CD4-positive, alpha-beta memory T cell (primary cell): ENCODE data around the gene ABCA3. TPM values are rescaled to one million over a fixed set of nuclear protein-coding genes. Genes with fewer than 3 reads are reported as not detected.

Experiments used
- CTCF ChIA-PET: fragments of 350-600 bp; sonication (Branson Sonifier 250); formaldehyde crosslinking; loops from one replicate; lab custom pipeline; 2021; ENCODE audit warnings: inconsistent platforms; ENCODE audit not compliant: partially characterized antibody; lab: Charles Lee
- POLR2A ChIA-PET: fragments of 350-600 bp; sonication (Branson Sonifier 250); formaldehyde crosslinking; loops from one replicate; lab custom pipeline; 2021; ENCODE audit not compliant: partially characterized antibody; lab: Charles Lee
- DNase-seq, 5 donors: peaks; one replicate each; pipeline versions ENCODE4 v3.0.0 to v3.0.0-alpha.2; 2020 to 2022; ENCODE audit warnings: mixed read lengths in 1 of 5
- H3K27ac ChIP-seq: one replicate; pipeline ENCODE4 v1.7.0; 2013; ENCODE audit warnings: low read depth, low read length
- H3K27me3 ChIP-seq: 2 replicates; pipeline ENCODE4 v1.7.0; 2013; ENCODE audit warnings: mild to moderate bottlenecking, low read length, moderate library complexity; ENCODE audit not compliant: insufficient read depth
- H3K36me3 ChIP-seq: 2 replicates; pipeline ENCODE4 v1.7.0; 2013; ENCODE audit warnings: mild to moderate bottlenecking, low read length, moderate library complexity; ENCODE audit not compliant: insufficient read depth
- H3K4me1 ChIP-seq: 2 replicates; pipeline ENCODE4 v1.7.0; 2013; ENCODE audit warnings: mild to moderate bottlenecking, low read length, moderate library complexity; ENCODE audit not compliant: insufficient read depth
- H3K4me3 ChIP-seq, 2 donors: one replicate each; pipeline ENCODE4 v1.7.0; 2013; ENCODE audit warnings: low read length in 2 of 2, mild to moderate bottlenecking in 1 of 2
- H3K9me3 ChIP-seq, 2 donors: one replicate each; pipeline ENCODE4 v1.7.0; 2013; ENCODE audit warnings: low read length in 2 of 2, control low read depth in 1 of 2; ENCODE audit not compliant: control insufficient read depth in 1 of 2
- H3K27ac Mint-ChIP-seq, 7 donors: one replicate each; pipeline ENCODE4 v1.8.0; 2020 to 2021; ENCODE audit warnings: mixed read lengths in 7 of 7, mild to moderate bottlenecking in 6 of 7, inconsistent platforms in 3 of 7, moderate library complexity in 3 of 7
- H3K27me3 Mint-ChIP-seq, 2 donors: one replicate each; pipeline ENCODE4 v1.8.0; 2020 to 2021; ENCODE audit warnings: mixed read lengths in 2 of 2
- H3K36me3 Mint-ChIP-seq, 2 donors: one replicate each; pipeline ENCODE4 v1.8.0; 2020 to 2021; ENCODE audit warnings: mixed read lengths in 2 of 2, inconsistent platforms in 1 of 2, mild to moderate bottlenecking in 1 of 2
- H3K4me1 Mint-ChIP-seq, 4 donors: one replicate each; pipeline ENCODE4 v1.8.0; 2020 to 2021; ENCODE audit warnings: mixed read lengths in 4 of 4, mild to moderate bottlenecking in 1 of 4
- H3K4me3 Mint-ChIP-seq, 8 donors: one replicate each; pipeline ENCODE4 v1.8.0; 2020 to 2021; ENCODE audit warnings: mixed read lengths in 8 of 8, mild to moderate bottlenecking in 7 of 8, moderate library complexity in 6 of 8, inconsistent platforms in 3 of 8
- H3K9me3 Mint-ChIP-seq, 8 donors: one replicate each; pipeline ENCODE4 v1.8.0; 2020 to 2021; ENCODE audit warnings: mixed read lengths in 8 of 8, mild to moderate bottlenecking in 5 of 8, inconsistent platforms in 3 of 8, moderate library complexity in 1 of 8
- intact Hi-C: fragments of 100-400 bp; cut with micrococcal nuclease; formaldehyde crosslinking; loops from one replicate; pipeline ENCODE4 v1.15.1; 2023
- polyA plus RNA-seq, 2 donors: library from polyadenylated mRNA; unstranded; fragments of 300-500 nt; fragmentation: Illumina TruSeq; gene quantifications; one replicate each; pipeline ENCODE4 v1.2.3, GENCODE V29; 2021
- total RNA-seq, 2 experiments: library from RNA; stranded (reverse); gene quantifications; one replicate each; pipeline ENCODE4 v1.2.3, GENCODE V29; 2021

Gene ABCA3
- total and polyA plus RNA-seq, 4 experiments from 2014 or later: 1.7 to 12.7 (median 6.5) TPM

DNA sequence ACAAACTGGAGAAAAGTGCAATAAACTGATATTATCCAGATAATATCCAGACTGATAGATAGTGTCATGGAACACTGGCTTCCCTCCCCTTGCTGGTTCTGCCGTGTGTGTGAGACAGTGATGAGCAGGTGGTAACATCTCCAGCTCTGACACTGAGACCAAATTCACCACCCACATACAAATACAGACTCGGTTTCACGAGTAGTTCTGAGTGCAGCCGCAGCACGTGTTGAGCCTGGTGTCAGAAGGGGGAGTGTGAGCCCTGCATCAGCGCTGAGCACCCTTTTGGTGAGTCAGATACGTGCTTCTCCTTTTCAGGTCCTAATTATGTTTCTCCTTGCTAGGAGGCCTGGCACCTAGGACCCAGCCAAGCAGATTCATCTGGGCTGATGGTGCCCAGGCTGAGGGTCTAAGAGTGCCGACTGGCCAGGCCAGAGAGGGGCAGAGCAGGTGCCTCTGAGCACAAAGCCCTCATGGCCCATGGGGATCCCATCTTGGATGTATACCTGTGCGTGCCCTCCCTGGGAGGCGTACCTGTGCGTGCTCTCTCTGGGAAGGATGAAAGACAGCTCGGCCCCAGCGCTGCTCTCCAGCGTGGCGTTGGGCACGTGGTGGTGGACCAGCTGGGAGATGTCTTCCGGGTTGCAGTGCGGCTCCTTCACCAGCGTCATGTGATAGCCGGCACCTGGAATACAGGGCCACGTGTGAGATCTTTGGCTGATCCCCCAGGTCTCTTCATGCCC is 45.3 kb downstream of the ABCA3 start:
- Histone ChIP-seq H3K27ac (no peak overlapping the region), H3K4me1 (no peaks in the 10 kb centered on the region), H3K9me3 (no peaks in the 10 kb centered on the region), H3K27me3 (no peaks in the 10 kb centered on the region), H3K36me3 (no peaks in the 10 kb centered on the region), H3K4me3 (no peak overlapping the region)
- Mint-ChIP-seq H3K27ac (no peak overlapping the region), H3K4me3 (no peak overlapping the region), H3K27me3 (no peaks in the 10 kb centered on the region), H3K36me3 (peaks cover 5% of the 10 kb centered on the region in 2 donors), H3K9me3 (no peaks in the 10 kb centered on the region), H3K4me1 (no peaks in the 10 kb centered on the region)
- intact Hi-C loops: no loop called here
- POLR2A ChIA-PET: no interaction called here
- CTCF ChIA-PET: no interaction called here
- no peak for DNase-seq

- H3K36me3 ChIP-seq: no peaks in the 10 kb centered on the region
- CTCF ChIA-PET: no interaction called here
- no peaks in the 10 kb centered on the region for H3K4me1 ChIP-seq
- Mint-ChIP-seq H3K4me3 (no peak overlapping the region), H3K36me3 (peaks cover 8 to 9% of the 10 kb centered on the region in 2 donors), H3K4me1 (no peaks in the 10 kb centered on the region), H3K27ac (no peak overlapping the region), H3K9me3 (no peaks in the 10 kb centered on the region), H3K27me3 (no peaks in the 10 kb centered on the region)
- no peak overlapping the region for H3K4me3 ChIP-seq
- POLR2A ChIA-PET: no interaction called here
- H3K27ac ChIP-seq: no peak overlapping the region
- intact Hi-C loops: no loop called here
- H3K27me3 ChIP-seq: no peaks in the 10 kb centered on the region
- H3K9me3 ChIP-seq: no peaks in the 10 kb centered on the region
- DNase-seq: no peak
Observed at GRCh38 chr16:2292221-2292620, 48.3 kb downstream of the ABCA3 start.

DNA sequence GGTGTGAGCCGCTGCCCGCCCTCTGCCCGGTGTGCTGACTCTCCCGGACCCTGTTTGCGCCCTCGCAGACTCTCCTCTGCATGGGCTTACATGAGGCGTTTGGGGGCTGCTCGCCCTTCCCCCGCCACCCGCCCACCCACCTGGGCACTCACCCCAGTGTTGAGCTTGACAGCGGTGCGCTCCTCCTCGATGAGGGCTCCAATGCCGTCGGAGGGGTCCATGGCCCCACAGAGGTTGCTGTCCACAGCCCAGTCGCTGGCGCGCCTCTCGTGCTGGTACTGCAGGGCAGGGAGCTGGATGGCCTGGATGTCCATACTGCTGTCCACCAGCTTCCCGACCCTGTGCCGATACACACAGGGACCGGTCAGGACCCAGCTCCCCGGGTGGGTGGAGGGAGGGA is 51.2 kb downstream of the ABCA3 start:
- Histone ChIP-seq H3K27ac (no peak overlapping the region), H3K4me1 (no peaks in the 10 kb centered on the region), H3K36me3 (no peaks in the 10 kb centered on the region), H3K27me3 (no peaks in the 10 kb centered on the region), H3K9me3 (no peaks in the 10 kb centered on the region), H3K4me3 (no peak overlapping the region)
- intact Hi-C loops: no loop called here
- H3K36me3 Mint-ChIP-seq: peaks cover 8 to 9% of the 10 kb centered on the region in 2 donors
- no peak for DNase-seq
- CTCF ChIA-PET: interaction anchor here (0.6 to 1.2 kb wide), 3 partner anchors 10 to 94 kb away, joined by 3 to 4 read pairs (median 3); no protein-coding TSS in a partner anchor
- no peaks in the 10 kb centered on the region for H3K9me3 Mint-ChIP-seq
- POLR2A ChIA-PET: no interaction called here
- no peaks in the 10 kb centered on the region for H3K4me1 Mint-ChIP-seq
- H3K27ac Mint-ChIP-seq: no peak overlapping the region
- no peaks in the 10 kb centered on the region for H3K27me3 Mint-ChIP-seq
- no peak overlapping the region for H3K4me3 Mint-ChIP-seq

- H3K36me3 Mint-ChIP-seq: peaks cover 9 to 11% of the 10 kb centered on the region in 2 donors
- intact Hi-C loops: no loop called here
- Histone ChIP-seq H3K4me3 (no peak overlapping the region), H3K36me3 (no peaks in the 10 kb centered on the region), H3K4me1 (no peaks in the 10 kb centered on the region), H3K27me3 (no peaks in the 10 kb centered on the region), H3K9me3 (no peaks in the 10 kb centered on the region), H3K27ac (no peak overlapping the region)
- H3K27me3 Mint-ChIP-seq: no peaks in the 10 kb centered on the region
- H3K9me3 Mint-ChIP-seq: no peaks in the 10 kb centered on the region
- no peak overlapping the region for H3K4me3 Mint-ChIP-seq
- ChIA-PET CTCF (interaction anchor here (0.6 to 1.2 kb wide), 3 partner anchors 9 to 94 kb away, joined by 3 to 4 read pairs (median 3); no protein-coding TSS in a partner anchor), POLR2A (no interaction called here)
- H3K27ac Mint-ChIP-seq: no peak overlapping the region
- DNase-seq: no peak
- no peaks in the 10 kb centered on the region for H3K4me1 Mint-ChIP-seq
Observed at GRCh38 chr16:2288726-2289125, 51.8 kb downstream of the ABCA3 start.

DNA sequence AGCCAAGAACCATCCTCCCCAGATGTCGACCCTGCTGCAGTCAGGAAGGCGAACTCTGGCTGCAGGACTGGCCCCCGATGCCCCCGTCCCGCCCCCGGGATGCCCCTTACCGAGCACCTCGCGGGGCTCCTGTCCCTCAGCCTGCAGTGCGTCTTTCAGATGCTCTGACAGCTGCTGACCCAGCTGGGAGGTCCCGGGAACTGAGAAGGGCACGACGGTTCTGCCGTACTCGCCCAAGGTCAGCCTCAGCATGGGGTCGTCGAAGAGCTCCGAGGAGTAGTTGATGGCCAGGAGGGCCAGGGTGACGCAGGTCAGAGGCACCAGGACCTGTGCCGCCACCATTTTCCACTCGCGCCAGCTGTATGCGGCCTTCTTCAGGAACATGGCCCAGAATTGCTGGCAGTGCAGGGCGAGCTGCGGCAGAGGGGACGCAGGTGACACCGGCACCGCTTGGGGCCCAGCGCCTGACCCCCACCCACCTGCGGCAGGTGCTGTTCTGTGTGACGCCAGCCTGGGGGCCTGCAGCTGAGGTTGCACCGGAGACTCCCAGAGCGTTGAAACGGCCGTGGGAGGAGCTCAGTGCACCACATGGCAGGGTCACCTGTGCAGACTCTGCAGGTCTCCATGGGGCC is 52.5 kb downstream of the ABCA3 start:
- Mint-ChIP-seq H3K9me3 (no peaks in the 10 kb centered on the region), H3K4me3 (no peak overlapping the region), H3K36me3 (peaks cover 11 to 14% of the 10 kb centered on the region in 2 donors), H3K4me1 (no peaks in the 10 kb centered on the region), H3K27me3 (no peaks in the 10 kb centered on the region), H3K27ac (no peak overlapping the region)
- Histone ChIP-seq H3K27ac (no peak overlapping the region), H3K4me1 (no peaks in the 10 kb centered on the region), H3K4me3 (no peak overlapping the region), H3K27me3 (no peaks in the 10 kb centered on the region), H3K36me3 (no peaks in the 10 kb centered on the region), H3K9me3 (no peaks in the 10 kb centered on the region)
- ChIA-PET POLR2A (no interaction called here), CTCF (interaction anchor here (1.2 kb wide), 1 partner anchor 9 kb away, joined by 4 read pairs; no protein-coding TSS in a partner anchor)
- intact Hi-C loops: no loop called here
- no peak for DNase-seq

GRCh38 chr16:2286550-2286949 is 54.0 kb downstream of the ABCA3 start:
- H3K36me3 ChIP-seq: no peaks in the 10 kb centered on the region
- H3K4me3 Mint-ChIP-seq: no peak overlapping the region
- no peaks in the 10 kb centered on the region for H3K4me1 Mint-ChIP-seq
- no peak overlapping the region for H3K4me3 ChIP-seq
- POLR2A ChIA-PET: no interaction called here
- intact Hi-C loops: no loop called here
- H3K27ac ChIP-seq: no peak overlapping the region
- no peaks in the 10 kb centered on the region for H3K27me3 Mint-ChIP-seq
- H3K9me3 Mint-ChIP-seq: no peaks in the 10 kb centered on the region
- peaks cover 7 to 14% of the 10 kb centered on the region in 2 donors for H3K36me3 Mint-ChIP-seq
- no peaks in the 10 kb centered on the region for H3K9me3 ChIP-seq
- CTCF ChIA-PET: no interaction called here
- peak overlapping the region in 1 of 7 donors; percentile 43 for H3K27ac Mint-ChIP-seq
- no peaks in the 10 kb centered on the region for H3K4me1 ChIP-seq
- DNase-seq: no peak
- H3K27me3 ChIP-seq: no peaks in the 10 kb centered on the region

DNA sequence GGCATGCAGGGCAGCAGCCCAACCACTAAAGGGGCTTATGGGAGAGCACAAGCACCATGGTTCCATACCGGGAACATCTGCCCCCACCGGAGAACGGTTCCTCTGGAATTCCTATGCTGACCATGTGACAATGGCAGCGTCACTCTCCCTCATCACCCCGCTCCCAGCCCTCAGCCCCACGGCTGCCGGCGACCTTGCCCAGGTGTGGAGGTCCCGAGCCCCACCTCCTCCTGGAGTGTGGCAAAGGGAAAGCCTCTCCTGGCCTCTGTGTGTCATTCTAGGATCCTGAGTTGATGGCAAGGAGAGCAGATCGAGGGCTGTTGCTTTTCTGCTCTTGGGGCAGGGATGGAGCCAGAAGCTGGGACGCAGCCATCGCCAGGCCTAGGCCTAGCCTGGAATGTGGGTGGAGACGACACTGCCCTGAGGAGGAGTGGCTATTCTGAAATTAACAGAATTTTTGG is 54.8 kb downstream of the ABCA3 start:
- Mint-ChIP-seq H3K9me3 (no peaks in the 10 kb centered on the region), H3K4me1 (no peaks in the 10 kb centered on the region), H3K4me3 (no peak overlapping the region), H3K27me3 (no peaks in the 10 kb centered on the region), H3K36me3 (peaks cover 7 to 14% of the 10 kb centered on the region in 2 donors), H3K27ac (no peak overlapping the region)
- no peak overlapping the region for H3K4me3 ChIP-seq
- no peaks in the 10 kb centered on the region for H3K27me3 ChIP-seq
- H3K36me3 ChIP-seq: no peaks in the 10 kb centered on the region
- H3K27ac ChIP-seq: no peak overlapping the region
- POLR2A ChIA-PET: no interaction called here
- intact Hi-C loops: no loop called here
- H3K9me3 ChIP-seq: no peaks in the 10 kb centered on the region
- CTCF ChIA-PET: no interaction called here
- DNase-seq: no peak
- no peaks in the 10 kb centered on the region for H3K4me1 ChIP-seq
